Endothelial cell of umbilical vein (primary cell): ENCODE measurements around the gene EDAR. TPM values are rescaled to one million over a fixed set of nuclear protein-coding genes. Genes with fewer than 3 reads are reported as not detected.

Experiments
- BruUV-seq: library from RNA; stranded (reverse); fragments of 400-500 nt; replicated peaks from 2 replicates; lab custom pipeline; 2021; lab: Mats Ljungman, UMichigan
- CTCF ChIA-PET: fragments of 300-600, 350-600 bp; sonication (Branson Sonifier 250); formaldehyde crosslinking; loops from one replicate; lab custom pipeline; 2021; ENCODE audit warnings: antibody characterized with exemption, inconsistent platforms; lab: Charles Lee
- POLR2A ChIA-PET: fragments of 300-600, 350-600 bp; sonication (Branson Sonifier 250); formaldehyde crosslinking; loops from one replicate; lab custom pipeline; 2021; ENCODE audit warnings: antibody characterized with exemption, inconsistent platforms; lab: Charles Lee
- DNase-seq: peaks from one replicate; pipeline ENCODE4 v3.0.0-alpha.2; 2011; ENCODE audit warnings: low read depth, low spot score
- FAIRE-seq: peaks from 2 replicates; lab custom pipeline; 2011; peaks lifted over from hg19 to GRCh38; lab: Jason Lieb, UNC
- H2AFZ ChIP-seq: 2 replicates; pipeline ENCODE4 v1.6.0; 2012; ENCODE audit warnings: low read depth, low read length, control low read depth, inconsistent platforms
- H3K27ac ChIP-seq: 2 replicates; pipeline ENCODE4 v1.5.1; 2011; ENCODE audit warnings: low read depth, mild to moderate bottlenecking, control low read depth, low read length, moderate library complexity; ENCODE audit not compliant: insufficient read depth
- H3K27me3 ChIP-seq, 2 experiments: 2 replicates each; pipeline versions ENCODE4 v1.6.0 to v1.6.1; 2011; ENCODE audit warnings: low read length in 2 of 2, mixed read lengths in 1 of 2; ENCODE audit not compliant: control insufficient read depth in 2 of 2, insufficient read depth in 2 of 2
- H3K36me3 ChIP-seq, 2 experiments: 2 replicates in 1 of 2; 3 replicates in 1 of 2; pipeline ENCODE4 v1.5.1; 2011; ENCODE audit warnings: low read length in 2 of 2, mild to moderate bottlenecking in 1 of 2, moderate library complexity in 1 of 2; ENCODE audit not compliant: control insufficient read depth in 2 of 2, insufficient read depth in 2 of 2; ENCODE audit errors: extremely low read depth in 1 of 2
- H3K4me1 ChIP-seq: 3 replicates; pipeline ENCODE4 v1.5.1; 2011; ENCODE audit warnings: mild to moderate bottlenecking, low read length; ENCODE audit not compliant: control insufficient read depth, insufficient read depth; ENCODE audit errors: extremely low read depth
- H3K4me2 ChIP-seq: 2 replicates; pipeline ENCODE4 v1.6.1; 2011; ENCODE audit warnings: low read length, control low read depth, mixed read lengths; ENCODE audit not compliant: insufficient read depth
- H3K4me3 ChIP-seq, 3 experiments: fragments of 200-600 bp in 1 of 3; sonication (generic), shearing (Covaris generic) in 1 of 3; replicated peaks in 1 of 3; 2 replicates each; pipeline ENCODE4 v1.5.1; 2011 to 2016; ENCODE audit warnings: control low read depth in 3 of 3, low read length in 3 of 3, mild to moderate bottlenecking in 2 of 3, inconsistent platforms in 1 of 3, low read depth in 1 of 3, moderate library complexity in 1 of 3; ENCODE audit not compliant: insufficient read depth in 1 of 3
- H3K79me2 ChIP-seq: 2 replicates; pipeline ENCODE4 v1.6.0; 2012; ENCODE audit warnings: low read length, inconsistent platforms; ENCODE audit not compliant: control insufficient read depth, insufficient read depth
- H3K9ac ChIP-seq: replicated peaks from 2 replicates; pipeline ENCODE3; 2011; ENCODE audit warnings: low read length, control low read depth; ENCODE audit not compliant: insufficient read depth; ENCODE audit errors: extremely low read depth
- H3K9me1 ChIP-seq: replicated peaks from 3 replicates; pipeline ENCODE4 v1.6.0; 2011; ENCODE audit warnings: mild to moderate bottlenecking, low read length; ENCODE audit not compliant: control insufficient read depth, insufficient read depth; ENCODE audit errors: extremely low read depth
- H3K9me3 ChIP-seq: replicated peaks from 2 replicates; pipeline ENCODE4 v1.5.1; 2012; ENCODE audit warnings: low read length, inconsistent platforms; ENCODE audit not compliant: control insufficient read depth, insufficient read depth
- H4K20me1 ChIP-seq: replicated peaks from 2 replicates; pipeline ENCODE3; 2011; ENCODE audit warnings: mild to moderate bottlenecking, low read length; ENCODE audit not compliant: control insufficient read depth, insufficient read depth; ENCODE audit errors: extremely low read depth
- EZH2 ChIP-seq: IDR thresholded peaks from 2 replicates; pipeline ENCODE4 v1.6.1; 2012; ENCODE audit warnings: borderline replicate concordance, low read depth, mild to moderate bottlenecking, moderate library complexity, low read length, inconsistent platforms; ENCODE audit not compliant: severe bottlenecking
- FOS ChIP-seq: IDR thresholded peaks from 2 replicates; pipeline ENCODE4 v1.6.1; 2011; ENCODE audit warnings: mild to moderate bottlenecking, low read length, moderate library complexity, borderline replicate concordance; ENCODE audit not compliant: insufficient read depth
- GATA2 ChIP-seq: IDR thresholded peaks from 2 replicates; pipeline ENCODE4 v1.7.0; 2011; ENCODE audit warnings: low read depth, mild to moderate bottlenecking, moderate library complexity, mixed read lengths, low read length; ENCODE audit not compliant: insufficient read length, insufficient read depth
- JUN ChIP-seq: IDR thresholded peaks from 2 replicates; pipeline ENCODE4 v1.6.1; 2011; ENCODE audit warnings: borderline replicate concordance, low read depth; ENCODE audit not compliant: insufficient read length, insufficient read depth
- MYC ChIP-seq: IDR thresholded peaks from one replicate; pipeline ENCODE4 v1.6.1; 2011; ENCODE audit warnings: mild to moderate bottlenecking, low read depth, low read length
- POLR2A ChIP-seq: IDR thresholded peaks from 2 replicates; pipeline ENCODE4 v1.6.1; 2012; ENCODE audit warnings: low read depth, mild to moderate bottlenecking, control low read depth, low read length
- POLR2AphosphoS5 ChIP-seq: IDR thresholded peaks from 2 replicates; pipeline ENCODE4 v1.6.1; 2012; ENCODE audit warnings: low read depth, mild to moderate bottlenecking, control low read depth, low read length, moderate library complexity; ENCODE audit not compliant: insufficient read depth
- dilution Hi-C: fragments of 300-500 bp; cut with MboI; formaldehyde crosslinking; loops from one replicate; pipeline ENCODE4 v1.15.0; 2019; ENCODE audit warnings: low sequenced_read_pairs; ENCODE audit not compliant: extremely low pct_ligation_motif_present
- intact Hi-C: fragments of 100-400 bp; cut with micrococcal nuclease; formaldehyde crosslinking; loops from one replicate; pipeline ENCODE4 v1.10.0; 2022
- polyA plus RNA-seq, 4 experiments: library from polyadenylated mRNA; depleted of rRNA in 3 of 4; stranded (reverse) in 3 of 4; unstranded in 1 of 4; fragments of >200 nt; gene quantifications; 2 replicates each; pipeline versions ENCODE4 v1.2.1 to v1.2.3, GENCODE V29; 2011 to 2012; ENCODE audit warnings: missing spikeins in 1 of 4
- total RNA-seq: library from RNA; stranded (reverse); gene quantifications from 2 replicates; pipeline ENCODE4 v1.2.3, GENCODE V29; 2021
- TF ChIP-seq, protein P1 (sequence below): IDR thresholded peaks from 2 replicates; pipeline ENCODE4 v1.6.1; 2011; ENCODE audit not compliant: insufficient read depth, insufficient read length
- TF ChIP-seq, protein P2 (sequence below), 2 donors: IDR thresholded peaks; 1 replicate in 1 of 2; 2 replicates in 1 of 2; pipeline ENCODE4 v1.5.1; 2011; ENCODE audit warnings: low read length in 2 of 2, mild to moderate bottlenecking in 2 of 2, moderate library complexity in 2 of 2, control low read depth in 1 of 2, inconsistent platforms in 1 of 2, low read depth in 1 of 2; ENCODE audit not compliant: insufficient read depth in 1 of 2; ENCODE audit errors: extremely low read depth in 1 of 2

The EDAR gene
- total and polyA plus RNA-seq, 2 donors (not counting 3 experiments of a cell fraction or from before 2014, with no cell fraction given): not detected

DNA sequence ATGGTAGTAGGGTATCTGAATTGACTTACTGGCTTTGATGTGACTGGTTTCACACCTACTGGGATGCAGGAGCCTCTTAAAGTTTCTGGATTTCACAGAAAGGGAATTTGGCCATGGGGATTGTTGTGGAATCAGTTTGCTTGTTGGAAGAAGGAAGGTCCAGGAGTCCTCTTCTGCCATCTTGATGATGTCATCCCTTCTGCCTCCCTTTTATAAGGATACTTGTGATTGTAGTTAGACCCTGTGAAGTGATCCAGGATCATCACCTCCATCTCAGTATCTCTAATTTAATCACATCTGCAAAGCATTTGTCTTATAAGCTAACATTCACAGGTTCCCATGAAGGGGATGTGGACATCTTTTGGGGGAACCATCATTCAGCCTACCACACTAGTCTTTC is 123.0 kb downstream of the EDAR start:
- Histone ChIP-seq H3K36me3 (no peaks in the 10 kb centered on the region), H3K4me2 (no peak overlapping the region), H3K9me3 (no peaks in the 10 kb centered on the region), H3K27ac (no peak overlapping the region), H3K9ac (no peak overlapping the region), H2AFZ (no peak overlapping the region), H3K4me3 (no peak overlapping the region), H3K4me1 (no peaks in the 10 kb centered on the region), H3K27me3 (no peaks in the 10 kb centered on the region), H4K20me1 (no peaks in the 10 kb centered on the region), H3K79me2 (no peaks in the 10 kb centered on the region), H3K9me1 (no peaks in the 10 kb centered on the region)
- no TSS peak for BruUV-seq
- dilution Hi-C loops: no loop called here
- FAIRE-seq (no peak), DNase-seq (no peak)
- POLR2A ChIA-PET: no interaction called here
- CTCF ChIA-PET: interaction anchor here (0.6 kb wide), 1 partner anchor 668 kb away, joined by 3 read pairs; no protein-coding TSS in a partner anchor
- intact Hi-C loops: no loop called here
- TF ChIP-seq, protein P1, sequence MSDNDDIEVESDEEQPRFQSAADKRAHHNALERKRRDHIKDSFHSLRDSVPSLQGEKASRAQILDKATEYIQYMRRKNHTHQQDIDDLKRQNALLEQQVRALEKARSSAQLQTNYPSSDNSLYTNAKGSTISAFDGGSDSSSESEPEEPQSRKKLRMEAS: no peak
- no peak for TF ChIP-seq POLR2AphosphoS5

DNA sequence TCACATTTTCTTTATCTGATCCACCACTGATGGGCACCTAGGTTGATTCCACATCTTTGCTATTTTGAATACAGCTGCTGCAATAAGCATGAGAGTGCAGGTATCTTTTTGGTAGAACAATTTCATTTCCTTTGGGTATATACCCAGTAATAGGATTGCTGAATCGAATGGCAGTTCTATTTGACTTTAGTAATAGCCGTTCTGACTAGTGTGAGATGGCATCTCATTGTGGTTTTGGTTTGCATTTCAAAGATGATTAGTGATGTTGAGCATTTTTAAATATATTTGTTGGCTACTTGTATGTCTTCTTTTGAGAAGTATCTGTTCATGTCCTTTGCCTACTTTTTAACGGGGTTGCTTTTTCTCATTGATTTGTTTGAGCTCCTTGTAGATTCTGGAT is 130.1 kb downstream of the EDAR start:
- Histone ChIP-seq H3K4me3 (no peak overlapping the region), H4K20me1 (no peaks in the 10 kb centered on the region), H3K27ac (no peak overlapping the region), H3K4me2 (no peak overlapping the region), H3K9me1 (no peaks in the 10 kb centered on the region), H3K79me2 (no peaks in the 10 kb centered on the region), H3K9me3 (no peaks in the 10 kb centered on the region), H2AFZ (no peak overlapping the region), H3K36me3 (peaks cover 0 to 2% of the 10 kb centered on the region in 2 experiments), H3K9ac (no peak overlapping the region), H3K4me1 (no peaks in the 10 kb centered on the region), H3K27me3 (no peaks in the 10 kb centered on the region)
- CTCF ChIA-PET: no interaction called here
- DNase-seq (no peak), FAIRE-seq (no peak)
- POLR2A ChIA-PET: no interaction called here
- no TSS peak for BruUV-seq
- dilution Hi-C loops (no loop called here), intact Hi-C loops (no loop called here)
- TF ChIP-seq MYC (no peak), GATA2 (no peak), POLR2A (no peak), FOS (no peak), POLR2AphosphoS5 (no peak), JUN (no peak), EZH2 (no peak)
- TF ChIP-seq, protein P1: no peak
- TF ChIP-seq, protein P2, sequence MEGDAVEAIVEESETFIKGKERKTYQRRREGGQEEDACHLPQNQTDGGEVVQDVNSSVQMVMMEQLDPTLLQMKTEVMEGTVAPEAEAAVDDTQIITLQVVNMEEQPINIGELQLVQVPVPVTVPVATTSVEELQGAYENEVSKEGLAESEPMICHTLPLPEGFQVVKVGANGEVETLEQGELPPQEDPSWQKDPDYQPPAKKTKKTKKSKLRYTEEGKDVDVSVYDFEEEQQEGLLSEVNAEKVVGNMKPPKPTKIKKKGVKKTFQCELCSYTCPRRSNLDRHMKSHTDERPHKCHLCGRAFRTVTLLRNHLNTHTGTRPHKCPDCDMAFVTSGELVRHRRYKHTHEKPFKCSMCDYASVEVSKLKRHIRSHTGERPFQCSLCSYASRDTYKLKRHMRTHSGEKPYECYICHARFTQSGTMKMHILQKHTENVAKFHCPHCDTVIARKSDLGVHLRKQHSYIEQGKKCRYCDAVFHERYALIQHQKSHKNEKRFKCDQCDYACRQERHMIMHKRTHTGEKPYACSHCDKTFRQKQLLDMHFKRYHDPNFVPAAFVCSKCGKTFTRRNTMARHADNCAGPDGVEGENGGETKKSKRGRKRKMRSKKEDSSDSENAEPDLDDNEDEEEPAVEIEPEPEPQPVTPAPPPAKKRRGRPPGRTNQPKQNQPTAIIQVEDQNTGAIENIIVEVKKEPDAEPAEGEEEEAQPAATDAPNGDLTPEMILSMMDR (IDR thresholded peaks at IDR 0.05; ENCODE audit: extremely low read depth in 1 of 2, insufficient read depth in 1 of 2, low read depth in 1 of 2, low read length in 2 of 2): no peak
